ENCODE measurements around the gene EDAR. TPM values are rescaled to one million over a fixed set of nuclear protein-coding genes. Genes with fewer than 3 reads are reported as not detected.

Gene EDAR
- total and polyA plus RNA-seq, 9 of the 15 experiments (the other 6 are each of a cell fraction or from before 2014, with no cell fraction given) = 0.01 TPM; not detected in 8

DNA sequence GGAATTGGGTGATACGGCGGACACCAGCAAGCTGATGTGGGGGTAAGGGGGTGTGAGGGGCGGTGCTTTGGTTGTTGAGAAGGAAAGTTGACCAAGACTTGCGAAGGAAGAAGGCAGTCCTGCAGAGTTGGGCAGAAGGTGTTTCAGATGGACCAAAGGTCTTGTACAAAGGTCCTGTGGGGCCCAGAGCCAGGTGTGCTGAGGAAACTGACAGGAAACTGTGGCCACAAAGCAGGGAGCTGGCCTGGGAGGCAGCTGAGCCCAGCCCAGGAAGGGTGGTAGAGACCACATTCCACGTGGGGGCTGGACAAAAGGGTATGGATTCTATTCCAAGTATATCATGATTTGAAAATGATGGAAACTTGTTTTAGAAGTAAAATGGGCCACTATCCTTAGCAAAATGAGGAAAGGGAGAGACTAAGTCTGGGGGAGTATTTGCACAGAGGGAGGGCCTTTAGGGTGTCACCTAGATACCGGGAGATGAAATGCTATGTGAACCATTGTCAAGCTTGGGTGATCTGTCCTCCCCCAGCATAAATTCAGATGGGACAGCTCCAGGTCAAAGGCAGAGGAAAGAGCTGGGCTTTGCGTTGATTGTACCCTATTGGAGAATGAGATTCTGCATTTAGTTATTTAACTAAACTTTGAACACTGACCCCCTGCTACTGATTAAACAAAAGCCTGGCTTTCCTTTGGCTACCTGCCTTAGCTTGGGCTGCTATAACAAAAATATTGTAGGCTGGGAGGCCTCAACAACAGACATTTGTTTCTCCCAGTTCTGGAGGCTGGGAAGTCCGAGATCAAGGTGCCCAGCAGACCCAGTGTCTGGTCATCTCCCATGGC is 4.3 kb upstream of the EDAR start:
- ChIA-PET POLR2A (interaction anchor here (0.9 kb wide), 1 partner anchor 11 kb away, joined by 3 read pairs; no protein-coding TSS in a partner anchor), CTCF (ENCODE audit: low intra/inter-chr PET ratio) (no interaction called here)
- in situ Hi-C loops (cut with MboI) (no loop called here), intact Hi-C loops (cut with micrococcal nuclease) (no loop called here)
- no peaks in the 10 kb centered on the region for H3K9me3 ChIP-seq (replicated peaks; ENCODE audit: control insufficient read depth, insufficient read depth, low read depth, low read length)
- FAIRE-seq (no peak), ATAC-seq (no peak), DNase-seq (ENCODE audit: extremely low read depth in 1 of 4, low spot score in 3 of 4) (no peak)
- WGBS (ENCODE audit: insufficient coverage, low coverage, missing lambda C conversion rate) = under 1% methylated on average over 8 of the region's 8 CpGs
- H3K36me3 ChIP-seq (ENCODE audit: control insufficient read depth, insufficient read depth, low read length) = no peaks in the 10 kb centered on the region
- BruUV-seq (replicated peaks) = no TSS peak
- no peaks in the 10 kb centered on the region for H4K20me1 ChIP-seq (replicated peaks; ENCODE audit: control insufficient read depth, insufficient read depth, low read length)
- no peak overlapping the region for H2AFZ ChIP-seq (ENCODE audit: low read depth, low read length)
- H3K4me3 ChIP-seq = no peak overlapping the region
- H3K4me1 ChIP-seq (replicated peaks in 1 of 2; ENCODE audit: control insufficient read depth in 2 of 2, insufficient read depth in 2 of 2, low read length in 2 of 2) = no peaks in the 10 kb centered on the region
- H3K4me2 ChIP-seq (ENCODE audit: insufficient read depth, low read length) = no peak overlapping the region
- no peak overlapping the region; a peak in 1 of 4 replicates for H3K9ac ChIP-seq (ENCODE audit: insufficient read depth in 1 of 2, low read depth in 2 of 2, low read length in 2 of 2)
- TF ChIP-seq, protein P1, sequence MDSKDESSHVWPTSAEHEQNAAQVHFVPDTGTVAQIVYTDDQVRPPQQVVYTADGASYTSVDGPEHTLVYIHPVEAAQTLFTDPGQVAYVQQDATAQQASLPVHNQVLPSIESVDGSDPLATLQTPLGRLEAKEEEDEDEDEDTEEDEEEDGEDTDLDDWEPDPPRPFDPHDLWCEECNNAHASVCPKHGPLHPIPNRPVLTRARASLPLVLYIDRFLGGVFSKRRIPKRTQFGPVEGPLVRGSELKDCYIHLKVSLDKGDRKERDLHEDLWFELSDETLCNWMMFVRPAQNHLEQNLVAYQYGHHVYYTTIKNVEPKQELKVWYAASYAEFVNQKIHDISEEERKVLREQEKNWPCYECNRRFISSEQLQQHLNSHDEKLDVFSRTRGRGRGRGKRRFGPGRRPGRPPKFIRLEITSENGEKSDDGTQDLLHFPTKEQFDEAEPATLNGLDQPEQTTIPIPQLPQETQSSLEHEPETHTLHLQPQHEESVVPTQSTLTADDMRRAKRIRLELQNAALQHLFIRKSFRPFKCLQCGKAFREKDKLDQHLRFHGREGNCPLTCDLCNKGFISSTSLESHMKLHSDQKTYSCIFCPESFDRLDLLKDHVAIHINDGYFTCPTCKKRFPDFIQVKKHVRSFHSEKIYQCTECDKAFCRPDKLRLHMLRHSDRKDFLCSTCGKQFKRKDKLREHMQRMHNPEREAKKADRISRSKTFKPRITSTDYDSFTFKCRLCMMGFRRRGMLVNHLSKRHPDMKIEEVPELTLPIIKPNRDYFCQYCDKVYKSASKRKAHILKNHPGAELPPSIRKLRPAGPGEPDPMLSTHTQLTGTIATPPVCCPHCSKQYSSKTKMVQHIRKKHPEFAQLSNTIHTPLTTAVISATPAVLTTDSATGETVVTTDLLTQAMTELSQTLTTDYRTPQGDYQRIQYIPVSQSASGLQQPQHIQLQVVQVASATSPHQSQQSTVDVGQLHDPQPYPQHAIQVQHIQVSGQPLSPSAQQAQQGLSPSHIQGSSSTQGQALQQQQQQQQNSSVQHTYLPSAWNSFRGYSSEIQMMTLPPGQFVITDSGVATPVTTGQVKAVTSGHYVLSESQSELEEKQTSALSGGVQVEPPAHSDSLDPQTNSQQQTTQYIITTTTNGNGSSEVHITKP (IDR thresholded peaks at IDR 0.05; ENCODE audit: partially characterized antibody) = peak; percentile 55
- TF ChIP-seq U2AF1 (optimal IDR thresholded peaks at IDR 0.05; ENCODE audit: low read depth, low read length) = no peak
- no peak for TF ChIP-seq ZNF75A (CRISPR knock-in tag; IDR thresholded peaks at IDR 0.05)
- no peak for TF ChIP-seq C11orf30 (IDR thresholded peaks at IDR 0.05; ENCODE audit: low read depth)
- no peaks in the 10 kb centered on the region for H3K9me1 ChIP-seq (ENCODE audit: control insufficient read depth, insufficient read depth, low read length)
- no peaks in the 10 kb centered on the region for H3K79me2 ChIP-seq (ENCODE audit: control insufficient read depth, insufficient read depth, low read length)
- H3K27me3 ChIP-seq (ENCODE audit: control insufficient read depth in 2 of 2, insufficient read depth in 2 of 2, low read length in 2 of 2) = peaks cover 16 to 52% of the 10 kb centered on the region in 2 experiments
- no peak overlapping the region for H3K27ac ChIP-seq (ENCODE audit: extremely low read depth, low read depth, low read length)

Measured in K562 (cell line).